Measurements from ENCODE around the gene CPLX3. TPM values are rescaled to one million over a fixed set of nuclear protein-coding genes. Genes with fewer than 3 reads are reported as not detected.

Gene CPLX3
- total and polyA plus RNA-seq, 2 of the 8 experiments (the other 6 are each of a cell fraction or from before 2014, with no cell fraction given), result 0.17 TPM; not detected in 1

DNA sequence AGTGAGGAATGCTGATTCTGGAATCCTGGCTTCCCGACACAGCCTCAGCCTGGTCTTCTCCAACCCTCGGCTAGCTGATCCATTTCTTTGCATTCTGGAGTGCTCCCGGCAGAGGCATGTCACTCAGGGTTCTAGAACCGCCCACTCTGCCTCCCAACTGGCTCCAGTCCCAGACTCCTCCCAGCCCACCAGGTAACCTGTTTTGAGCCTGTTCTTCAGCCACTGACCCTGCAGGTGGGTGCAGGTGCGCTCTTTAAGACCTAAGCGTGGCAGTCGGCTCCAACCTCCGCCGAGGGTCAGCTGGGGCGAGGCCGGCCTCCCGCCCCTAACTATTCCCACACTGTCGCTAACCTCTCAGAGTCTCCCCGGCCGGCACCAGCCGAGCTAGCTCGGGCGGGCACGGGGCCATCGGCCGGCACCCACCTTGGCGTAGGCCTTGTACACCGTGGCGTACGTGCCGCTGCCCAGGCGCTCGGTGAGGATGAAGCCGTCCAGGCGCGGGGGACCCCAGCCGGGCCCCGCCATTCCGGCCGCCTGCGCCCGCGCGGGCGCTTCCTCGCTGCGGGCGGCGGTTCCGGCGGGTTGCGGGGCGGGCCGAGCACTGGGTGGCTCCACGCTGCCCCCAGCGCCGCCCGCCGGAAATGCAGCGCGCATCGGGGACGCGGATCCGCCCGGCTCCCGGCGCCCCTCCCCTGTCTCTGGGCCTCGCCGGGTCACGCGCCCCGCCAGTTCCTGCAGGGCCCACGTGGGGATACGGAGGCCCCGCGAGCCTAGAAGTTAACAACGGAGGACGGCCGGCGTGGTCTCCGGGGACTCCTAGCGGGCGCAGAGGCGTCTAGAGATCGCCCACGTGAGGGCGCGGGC is 16.4 kb downstream of the CPLX3 start, which contains the start of gene ULK3:
Gene ULK3 (minus strand): TSS at position 576 of the 864 bp plus-strand sequence. CDS start 51 bp downstream, at position 525.
- no peaks in the 10 kb centered on the region for H3K27me3 ChIP-seq (replicated peaks in 1 of 4; ENCODE audit: control insufficient read depth in 3 of 4, extremely low read depth in 1 of 4, insufficient read depth in 3 of 4, low read length in 3 of 4)
- ChIA-PET CTCF (ENCODE audit: partially characterized antibody) (interaction anchor here (0.6 to 2.5 kb wide), 23 partner anchors 9 to 211 kb away, joined by 3 to 24 read pairs (median 4); partner anchors contain the start of gene CPLX3), POLR2A (ENCODE audit: partially characterized antibody) (interaction anchor here (0.5 to 4.1 kb wide), 27 partner anchors 10 to 114 kb away, joined by 3 to 23 read pairs (median 3); partner anchors contain the start of genes COX5A, CPLX3, CSK and FAM219B)
- peak within 1 kb of the TSS; percentile 93 for H2BK5ac ChIP-seq (ENCODE audit: low read depth, low read length)
- H2BK12ac ChIP-seq (ENCODE audit: low read depth, low read length), result 0 out of 2 replicates have a peak within 1 kb of the TSS, but pooled peaks have one; percentile 60
- H3K14ac ChIP-seq (ENCODE audit: insufficient read length), result peak within 1 kb of the TSS; percentile 82
- WGBS, 2 experiments (ENCODE audit: extremely low coverage in 1 of 2, insufficient coverage in 1 of 2, insufficient read length in 1 of 2, insufficient replicate concordance in 2 of 2, low coverage in 1 of 2, low lambda C conversion rate in 2 of 2, missing lambda C conversion rate in 1 of 2), result 1% methylated on average over 59 of the region's 84 CpGs; no CpG with 5 or more reads in 1 of the 2 experiments
- peak within 1 kb of the TSS; percentile 60 to 92 (median 90) for H3K4me3 ChIP-seq (ENCODE audit: extremely low read depth in 1 of 4, insufficient read depth in 2 of 4, low read depth in 3 of 4, low read length in 4 of 4)
- no peak within 1 kb of the TSS for H2BK20ac ChIP-seq (ENCODE audit: low read length)
- no peaks in the 10 kb centered on the region for H3K9me3 ChIP-seq (ENCODE audit: insufficient read depth in 2 of 2, low read depth in 1 of 2, low read length in 1 of 2)
- peak within 1 kb of the TSS; percentile 79 to 89 (median 88) for H3K9ac ChIP-seq (replicated peaks in 1 of 4; ENCODE audit: extremely low read depth in 1 of 4, low read depth in 3 of 4, low read length in 3 of 4)
- H4K91ac ChIP-seq (replicated peaks; ENCODE audit: insufficient read length, low read length), result peak within 1 kb of the TSS; percentile 100
- peak within 1 kb of the TSS; percentile 75 to 88 for H3K4me2 ChIP-seq (ENCODE audit: insufficient read depth in 1 of 2, low read depth in 2 of 2, low read length in 2 of 2)
- no peak within 1 kb of the TSS for H2BK120ac ChIP-seq (replicated peaks; ENCODE audit: low read depth, low read length)
- H4K8ac ChIP-seq (ENCODE audit: extremely low read depth, insufficient read depth, low read length), result peak within 1 kb of the TSS; percentile 97
- no peak within 1 kb of the TSS for H3K23ac ChIP-seq (ENCODE audit: insufficient read length)
- peaks cover 0 to 13% (median 8%) of the 10 kb centered on the region in 4 experiments; a peak in 6 of 7 replicates for H3K4me1 ChIP-seq (replicated peaks in 1 of 4; ENCODE audit: control insufficient read depth in 3 of 4, insufficient read depth in 4 of 4, low read length in 3 of 4)
- peaks cover 7% of the 10 kb centered on the region; the same call in 1 of the 2 replicates for H3K23me2 ChIP-seq (ENCODE audit: low read depth, low read length)
- DNase-seq (ENCODE audit: low read depth in 1 of 2, low spot score in 2 of 2) (peak; percentile 89 to 95), FAIRE-seq (peak; percentile 74)
- peaks cover 2 to 4% of the 10 kb centered on the region in 2 experiments for H4K20me1 ChIP-seq (replicated peaks in 1 of 2; ENCODE audit: control insufficient read depth in 1 of 2, insufficient read depth in 2 of 2, low read length in 2 of 2)
- H2BK15ac ChIP-seq (ENCODE audit: low read length), result no peak within 1 kb of the TSS
- peak within 1 kb of the TSS; percentile 91 for H3K4ac ChIP-seq (replicated peaks; ENCODE audit: insufficient read length, low read depth, low read length)
- H3K79me1 ChIP-seq (ENCODE audit: low read depth, low read length), result 0 out of 2 replicates have a peak, but pooled peaks cover 2% of the 10 kb centered on the region
- peaks cover 0 to 13% (median 5%) of the 10 kb centered on the region in 4 experiments; a peak in 5 of 8 replicates for H3K36me3 ChIP-seq (ENCODE audit: control insufficient read depth in 2 of 4, insufficient read depth in 4 of 4, low read length in 3 of 4)
- H3K79me2 ChIP-seq (ENCODE audit: control insufficient read depth in 1 of 2, insufficient read depth in 2 of 2, low read length in 2 of 2), result no peaks in the 10 kb centered on the region
- no peak within 1 kb of the TSS for H2AK5ac ChIP-seq (ENCODE audit: low read depth, low read length)
- peak within 1 kb of the TSS; percentile 92 for H3K56ac ChIP-seq (replicated peaks; ENCODE audit: insufficient read length, low read depth, low read length)
- peak within 1 kb of the TSS; percentile 90 for H3K18ac ChIP-seq (ENCODE audit: extremely low read depth, low read length)
- no peak within 1 kb of the TSS; the same call in 1 of the 2 replicates for H2AFZ ChIP-seq (ENCODE audit: low read length)
- H3K27ac ChIP-seq (ENCODE audit: low read depth, low read length), result peak within 1 kb of the TSS; percentile 89
- peak within 1 kb of the TSS; percentile 94 for H4K5ac ChIP-seq (ENCODE audit: insufficient read length, low read depth, low read length)
- TF ChIP-seq, protein P1, sequence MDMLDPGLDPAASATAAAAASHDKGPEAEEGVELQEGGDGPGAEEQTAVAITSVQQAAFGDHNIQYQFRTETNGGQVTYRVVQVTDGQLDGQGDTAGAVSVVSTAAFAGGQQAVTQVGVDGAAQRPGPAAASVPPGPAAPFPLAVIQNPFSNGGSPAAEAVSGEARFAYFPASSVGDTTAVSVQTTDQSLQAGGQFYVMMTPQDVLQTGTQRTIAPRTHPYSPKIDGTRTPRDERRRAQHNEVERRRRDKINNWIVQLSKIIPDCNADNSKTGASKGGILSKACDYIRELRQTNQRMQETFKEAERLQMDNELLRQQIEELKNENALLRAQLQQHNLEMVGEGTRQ (IDR thresholded peaks at IDR 0.05; ENCODE audit: low read length), result peak; percentile 73
- TF ChIP-seq NRF1 (IDR thresholded peaks at IDR 0.05; ENCODE audit: low read depth, low read length), result no peak
- TF ChIP-seq SUZ12 (IDR thresholded peaks at IDR 0.05; ENCODE audit: low read length), result no peak
- TF ChIP-seq EP300 (IDR thresholded peaks at IDR 0.05; ENCODE audit: borderline replicate concordance in 1 of 2, low read depth in 2 of 2, low read length in 2 of 2), result no peak
- 0 out of 4 replicates have a peak, but pooled peaks of 1 of the 2 experiments have one; percentile 66 for TF ChIP-seq HDAC2 (IDR thresholded peaks at IDR 0.05; ENCODE audit: borderline replicate concordance in 1 of 2, low read depth in 2 of 2, low read length in 2 of 2)

All from H1 (cell line).